NCI-H2227 (cell line): ENCODE data around the gene OLFML1.
A peak's percentile ranks its signal among the peaks of the same experiment; 100 is the strongest.

ENCODE experiments used
- DNase-seq: peaks from one replicate; lab custom pipeline; 2025; ENCODE audit not compliant: unreplicated experiment; lab: John Stamatoyannopoulos, UW

The OLFML1 gene

DNA sequence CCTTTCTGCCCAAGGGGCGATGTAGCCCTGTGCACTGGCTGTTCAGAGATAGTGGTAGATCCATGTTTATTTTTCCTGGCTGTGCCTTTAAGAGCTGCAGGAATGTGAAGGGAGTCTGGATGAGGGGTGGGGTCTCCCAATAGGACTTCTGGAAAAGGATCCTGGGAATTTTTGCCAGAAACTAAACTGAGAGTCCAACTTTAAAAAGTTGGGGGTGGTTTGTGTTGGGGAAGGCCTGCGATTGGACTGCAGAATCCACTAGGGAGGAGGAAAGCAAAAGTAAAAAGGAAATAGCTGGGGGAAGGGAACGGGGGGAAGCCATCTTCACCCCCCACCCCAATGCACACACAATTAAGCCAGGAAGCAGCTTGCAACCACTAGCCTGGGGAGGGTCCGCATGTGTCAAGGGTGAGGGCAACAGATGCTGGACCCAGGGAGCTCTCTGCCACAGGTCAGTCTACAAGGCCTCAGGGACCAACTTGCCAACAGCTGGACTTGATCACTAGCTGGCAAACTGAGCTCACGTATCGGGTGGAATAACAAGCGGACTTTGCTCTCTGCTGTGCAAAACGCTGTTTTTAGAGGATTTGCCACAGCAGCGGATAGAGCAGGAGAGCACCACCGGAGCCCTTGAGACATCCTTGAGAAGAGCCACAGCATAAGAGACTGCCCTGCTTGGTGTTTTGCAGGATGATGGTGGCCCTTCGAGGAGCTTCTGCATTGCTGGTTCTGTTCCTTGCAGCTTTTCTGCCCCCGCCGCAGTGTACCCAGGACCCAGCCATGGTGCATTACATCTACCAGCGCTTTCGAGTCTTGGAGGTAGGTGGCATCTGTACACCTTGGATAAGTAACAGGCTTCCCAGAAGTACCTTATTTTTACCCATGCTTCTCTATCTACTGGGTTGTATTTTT is at the start of gene OLFML1:
OLFML1 (plus strand) TSS at position 321 of the 912 bp plus-strand sequence; CDS start at position 691, 370 bp downstream.
- no peak for DNase-seq

DNA sequence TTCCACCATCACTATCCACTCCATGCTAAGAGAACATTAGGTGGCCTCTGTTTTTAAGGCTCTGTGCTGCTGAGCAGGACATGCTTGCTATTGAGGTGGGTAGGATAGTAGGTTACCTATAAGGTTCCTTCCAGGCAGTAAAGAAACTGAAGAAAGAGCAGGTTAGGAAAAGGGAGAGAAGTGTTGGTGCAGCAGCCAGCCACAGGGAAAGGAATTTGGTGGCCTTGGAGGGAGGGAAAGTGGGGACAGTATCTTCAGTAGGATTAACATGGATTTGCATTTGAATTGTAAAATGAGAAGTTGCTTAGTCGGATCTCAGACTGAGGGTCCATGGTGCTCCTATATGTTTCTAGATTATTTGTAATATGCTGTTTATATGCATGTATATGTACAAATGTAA is 49.2 kb upstream of the OLFML1 start:
- no peak for DNase-seq

DNA sequence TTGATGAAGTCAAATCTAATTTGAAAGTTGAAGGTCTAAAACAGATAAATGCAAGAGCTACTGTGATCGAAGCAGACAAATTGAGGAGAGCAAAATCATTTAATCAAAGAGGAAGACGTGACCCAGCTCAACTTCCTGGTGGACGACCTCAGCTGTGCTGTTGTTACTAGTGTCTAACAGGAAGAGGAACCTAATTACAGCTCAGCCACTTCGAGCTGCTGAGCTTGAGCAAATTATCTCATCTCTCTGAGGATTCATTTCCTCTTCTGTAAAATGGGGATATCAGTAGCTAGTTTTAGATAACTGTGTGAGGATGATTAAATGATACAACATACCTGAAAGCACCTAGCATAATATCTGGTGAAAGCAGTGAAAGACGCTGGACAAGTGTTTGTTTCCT is 48.6 kb upstream of the OLFML1 start:
- no peak for DNase-seq

DNA sequence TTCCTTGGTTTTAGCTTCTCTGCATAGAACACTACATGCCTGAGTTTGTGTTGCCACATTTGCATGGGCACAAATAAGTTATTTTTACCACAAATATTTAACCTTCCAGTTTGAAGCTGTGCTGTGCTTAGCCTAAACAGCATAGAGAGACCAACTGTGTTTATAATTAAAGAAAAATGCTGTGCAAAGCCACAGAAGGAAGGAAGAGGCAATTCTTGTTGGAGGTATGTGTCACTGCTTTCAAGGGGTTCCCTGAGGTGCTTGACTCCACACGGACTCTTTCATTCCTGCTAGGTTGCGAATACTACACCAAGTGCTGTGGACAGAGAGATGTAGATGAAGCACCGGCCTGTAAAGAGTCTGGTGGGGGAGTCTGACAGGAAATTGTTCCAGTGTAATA is 47.6 kb upstream of the OLFML1 start:
- DNase-seq: no peak

DNA sequence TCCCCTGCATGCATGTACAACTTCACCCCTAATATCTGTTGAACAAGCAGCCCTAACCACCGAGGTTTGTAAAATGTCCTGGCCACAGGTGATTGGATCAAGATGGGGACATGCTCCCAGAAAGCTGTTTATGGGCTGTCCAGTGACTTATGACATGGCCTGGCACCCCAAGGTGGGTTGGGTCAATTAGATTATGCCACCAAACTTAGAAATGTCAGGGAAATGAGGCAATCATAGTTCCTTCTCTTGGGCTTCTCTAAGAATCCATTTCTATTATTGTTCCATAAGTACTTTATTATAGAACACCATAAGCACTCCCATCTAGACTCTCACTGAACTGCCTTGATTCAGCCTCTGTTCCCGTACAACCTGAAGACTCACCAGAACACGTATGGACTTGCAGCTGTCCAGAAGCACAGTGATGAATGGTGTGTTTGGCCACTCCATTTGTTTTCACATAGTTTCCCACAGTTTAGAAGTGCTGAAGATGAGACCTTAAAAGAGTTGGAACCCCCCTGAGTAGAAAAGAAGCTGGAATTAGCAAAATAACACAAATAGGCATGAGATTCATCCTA is 45.5 kb upstream of the OLFML1 start:
- DNase-seq: no peak

DNA sequence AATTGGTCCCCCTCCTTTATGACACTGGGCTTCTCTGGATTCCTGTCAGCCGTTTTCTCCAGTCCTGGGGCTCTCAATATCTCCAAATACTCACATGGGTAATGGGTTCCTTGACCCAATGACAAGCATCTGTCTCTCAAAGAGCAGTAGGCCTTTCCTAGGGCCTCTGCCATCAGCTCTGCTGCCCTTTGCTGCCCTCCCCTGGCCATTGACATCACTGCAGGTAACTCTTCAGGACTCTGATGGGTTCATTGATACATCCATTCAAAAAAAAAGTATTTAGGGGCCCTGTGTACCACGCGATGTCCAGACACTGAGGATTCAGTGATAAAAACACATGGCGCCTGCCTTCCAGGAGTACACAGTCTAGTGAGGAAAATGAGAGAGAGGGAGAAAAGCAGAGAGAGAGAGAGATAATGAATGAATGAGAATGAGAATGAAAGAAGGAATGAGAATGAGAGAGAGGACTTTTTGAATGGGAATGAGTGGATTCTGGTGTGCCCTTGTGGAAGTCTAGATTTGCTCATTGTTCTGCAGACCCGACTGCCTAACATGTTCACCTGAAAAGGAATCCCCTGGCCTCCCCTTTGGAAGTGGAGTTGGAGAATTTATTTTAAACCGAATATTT is 42.6 kb upstream of the OLFML1 start:
- peak; percentile 64 for DNase-seq

DNA sequence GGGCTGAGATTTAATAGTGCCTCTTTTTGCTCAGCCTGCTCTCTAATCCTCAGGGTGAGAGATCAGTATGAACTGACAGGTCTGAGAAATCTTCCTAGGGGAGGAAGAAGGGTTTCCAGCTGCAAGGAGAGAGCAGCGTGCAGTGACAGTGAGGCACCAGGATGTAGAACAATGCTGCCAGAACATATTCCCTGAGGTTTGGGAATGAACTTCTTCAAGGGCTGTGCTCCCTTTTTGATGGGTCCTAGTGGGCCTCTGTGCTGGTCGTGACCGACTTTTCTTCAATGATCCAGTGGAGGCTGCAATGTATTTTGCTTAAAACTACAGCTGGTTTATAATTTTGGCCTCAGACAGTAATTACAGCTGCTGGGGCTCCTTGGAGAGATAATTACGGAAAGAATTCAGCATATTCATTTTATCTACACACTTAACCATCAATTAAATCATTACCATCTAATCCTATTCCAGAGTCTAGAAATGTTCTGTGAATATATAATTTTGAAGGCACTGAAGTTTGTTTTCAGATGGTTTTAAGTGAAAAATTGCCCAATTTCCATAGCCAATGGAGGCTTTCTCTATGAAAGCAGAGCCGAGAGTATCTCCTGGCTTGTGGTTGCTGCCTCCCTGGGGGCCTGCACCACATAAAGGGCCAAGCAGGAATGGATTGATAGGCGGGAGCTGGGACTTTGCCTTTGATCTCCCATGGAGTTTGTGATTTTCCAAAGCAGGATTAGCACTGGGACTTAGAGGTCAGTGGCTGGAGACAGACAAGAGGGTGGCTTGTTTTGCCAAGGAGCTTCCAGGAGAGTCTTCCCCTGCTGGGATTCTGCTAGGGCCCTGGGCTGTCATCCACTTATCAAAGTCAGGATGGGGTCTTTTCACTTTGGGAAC is 41.0 kb upstream of the OLFML1 start:
- no peak for DNase-seq

DNA sequence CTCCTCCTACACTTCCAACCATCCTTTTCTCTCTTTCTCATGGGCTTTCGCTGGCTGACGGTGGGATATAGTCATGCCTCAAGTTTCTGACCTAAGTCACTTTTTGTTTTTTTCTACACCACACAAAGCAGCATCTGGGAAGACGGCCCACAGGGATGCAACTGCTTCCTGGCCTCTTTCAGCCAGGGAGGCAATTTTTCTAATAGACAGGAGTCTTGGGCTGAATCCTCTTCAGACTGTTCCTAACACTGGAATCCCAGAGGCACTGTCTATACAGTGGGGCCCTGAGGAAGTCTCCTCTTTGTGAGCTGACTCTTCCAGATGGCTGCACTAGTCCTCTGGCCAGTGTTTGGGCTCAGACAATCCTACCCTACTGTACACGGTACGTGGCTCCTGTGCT is 39.7 kb upstream of the OLFML1 start:
- DNase-seq: no peak

DNA sequence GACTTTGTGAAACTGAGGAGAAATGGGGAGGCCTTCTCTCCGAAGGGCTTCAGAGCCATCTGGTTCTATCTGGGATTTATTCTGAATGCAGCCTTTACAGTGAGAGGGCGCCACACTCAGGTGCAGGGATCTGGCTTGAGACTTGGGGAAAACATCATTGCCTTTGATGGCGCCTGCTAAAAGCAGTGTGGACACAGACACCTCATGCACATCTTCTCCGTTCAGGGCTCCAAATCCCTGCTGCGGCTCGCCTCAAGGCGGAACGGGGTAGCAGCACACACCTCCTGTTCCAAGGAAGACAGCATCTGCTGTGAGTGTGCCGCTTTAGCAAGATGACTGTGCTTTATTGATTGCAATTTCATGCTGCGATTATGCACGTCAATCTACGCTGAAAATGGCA is 37.1 kb upstream of the OLFML1 start:
- DNase-seq: no peak

DNA sequence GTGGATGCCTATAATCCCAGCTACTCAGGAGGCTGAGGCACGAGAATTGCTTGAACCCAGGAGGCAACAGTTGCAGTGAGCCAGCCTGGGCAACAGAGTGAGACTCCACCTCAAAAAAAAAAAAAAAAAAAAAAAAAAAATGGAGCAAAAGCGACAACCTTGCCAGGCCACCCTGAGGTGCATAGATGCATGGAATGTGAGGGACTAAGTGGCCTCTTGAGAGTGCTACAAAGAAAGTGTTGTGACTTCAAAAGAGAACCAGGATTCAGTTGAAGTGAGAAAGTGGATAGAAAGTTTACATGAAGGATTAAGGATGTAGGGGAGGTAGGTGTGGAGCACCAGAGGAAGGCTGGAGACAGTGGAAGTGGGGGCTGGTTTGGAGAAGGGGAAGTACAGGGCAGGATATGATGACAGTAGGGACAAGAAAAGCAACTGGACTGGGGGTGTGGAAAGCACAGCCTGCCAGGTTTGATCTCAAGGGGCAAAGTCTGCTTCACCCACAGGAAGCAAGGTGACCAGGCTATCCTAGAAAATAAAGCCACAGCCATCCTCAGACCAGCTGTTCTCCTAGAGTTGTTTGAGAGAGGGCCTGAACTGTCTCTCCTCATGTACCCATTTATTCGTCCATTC is 36.0 kb upstream of the OLFML1 start:
- DNase-seq: no peak

DNA sequence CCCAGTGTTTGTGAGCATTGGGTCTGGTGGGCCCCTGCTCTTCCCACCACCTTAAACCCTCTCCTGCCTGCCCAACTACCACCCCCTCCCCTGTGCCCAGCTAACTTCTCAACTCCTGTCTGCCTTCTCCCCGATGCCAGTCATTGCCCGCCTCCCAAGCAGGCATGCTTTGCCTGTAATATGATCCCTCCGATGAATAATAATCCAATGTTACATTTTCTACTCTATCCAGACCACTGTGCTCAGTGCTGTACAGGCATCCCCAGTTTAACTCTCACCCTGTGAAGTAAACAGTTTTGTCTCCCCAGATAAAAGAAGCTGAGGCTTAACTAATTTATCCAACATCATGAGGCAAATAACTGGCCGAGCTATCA is 35.5 kb upstream of the OLFML1 start:
- DNase-seq: no peak

DNA sequence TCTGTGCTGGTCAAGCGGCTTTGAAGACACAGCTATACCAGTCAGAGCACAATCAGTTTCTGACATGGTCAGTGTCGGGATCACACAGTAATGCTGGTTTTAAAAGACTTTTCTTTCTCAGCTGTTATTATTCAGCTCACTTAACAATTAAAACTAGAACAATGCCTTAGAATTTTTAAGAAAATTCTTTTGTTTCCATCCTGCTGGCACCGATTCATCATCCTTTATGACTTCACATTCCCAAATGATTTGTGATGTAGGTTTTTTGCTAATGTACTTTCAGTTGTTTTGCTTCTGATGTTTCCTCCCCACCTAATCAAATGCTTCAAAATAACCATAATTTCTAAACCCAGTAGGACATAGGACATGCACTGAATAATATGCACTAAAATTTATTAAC is 34.5 kb upstream of the OLFML1 start:
- DNase-seq: no peak

DNA sequence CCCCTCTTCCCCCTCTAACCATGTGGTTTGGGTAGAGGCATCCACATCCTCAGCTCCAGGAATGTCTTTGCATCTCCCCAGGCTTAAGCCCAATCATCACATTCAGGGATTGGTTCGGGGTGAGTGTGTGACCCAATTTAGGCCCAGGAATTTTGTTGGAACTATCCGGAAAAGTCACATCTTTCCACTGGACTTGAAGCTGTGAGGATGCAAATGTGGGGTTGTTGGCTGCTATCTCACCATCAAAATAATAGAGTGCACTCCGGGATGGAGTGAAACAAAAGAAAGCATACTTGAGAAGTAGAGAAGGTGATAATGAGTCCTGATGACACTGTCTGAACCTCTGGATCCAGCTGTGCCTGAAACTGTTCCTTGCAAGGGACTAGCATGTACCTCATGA is 33.8 kb upstream of the OLFML1 start:
- DNase-seq: no peak

DNA sequence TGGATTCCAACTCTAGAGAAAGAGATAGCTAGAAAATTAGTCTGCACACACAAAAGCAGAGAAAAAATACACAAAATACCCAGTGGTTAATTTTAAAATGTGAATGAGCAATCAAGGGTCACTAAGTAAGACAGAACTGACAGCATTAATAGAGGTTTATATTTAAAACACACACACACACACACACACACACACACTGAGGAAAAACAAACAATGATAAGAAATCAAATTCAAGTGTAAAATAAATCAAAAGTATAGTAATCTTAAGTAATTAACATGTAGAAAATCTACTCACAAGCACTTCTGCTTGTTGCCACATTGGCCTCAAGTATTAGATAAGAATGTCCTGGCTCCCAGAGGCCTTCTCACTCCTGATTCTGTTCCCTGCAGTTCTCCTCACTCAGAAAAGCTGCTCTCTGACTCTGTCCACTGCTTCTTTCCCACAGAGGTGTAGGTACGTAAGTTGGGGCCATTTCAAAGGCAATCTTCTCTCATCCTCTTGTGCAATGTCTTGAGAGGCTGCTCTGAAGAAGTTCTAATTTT is 33.3 kb upstream of the OLFML1 start:
- no peak for DNase-seq

DNA sequence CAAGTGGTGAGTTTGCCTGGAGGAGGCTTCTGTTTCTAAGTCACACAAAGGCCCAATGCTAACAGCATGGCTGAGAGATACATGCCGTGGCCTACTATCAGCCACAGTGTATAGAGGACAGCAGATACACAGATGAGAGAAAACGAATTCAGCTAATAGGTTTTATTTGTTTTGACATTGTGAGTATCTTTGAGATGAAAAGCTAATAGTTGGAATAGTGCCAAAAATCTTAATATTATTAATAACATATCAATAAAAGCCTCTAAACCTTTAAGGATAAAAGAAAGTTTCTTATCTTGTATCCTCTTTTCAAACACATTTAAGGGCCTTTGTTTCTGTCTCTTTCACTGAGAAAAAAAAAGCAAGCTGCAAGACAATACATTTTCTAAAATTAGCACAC is 30.5 kb upstream of the OLFML1 start:
- no peak for DNase-seq

DNA sequence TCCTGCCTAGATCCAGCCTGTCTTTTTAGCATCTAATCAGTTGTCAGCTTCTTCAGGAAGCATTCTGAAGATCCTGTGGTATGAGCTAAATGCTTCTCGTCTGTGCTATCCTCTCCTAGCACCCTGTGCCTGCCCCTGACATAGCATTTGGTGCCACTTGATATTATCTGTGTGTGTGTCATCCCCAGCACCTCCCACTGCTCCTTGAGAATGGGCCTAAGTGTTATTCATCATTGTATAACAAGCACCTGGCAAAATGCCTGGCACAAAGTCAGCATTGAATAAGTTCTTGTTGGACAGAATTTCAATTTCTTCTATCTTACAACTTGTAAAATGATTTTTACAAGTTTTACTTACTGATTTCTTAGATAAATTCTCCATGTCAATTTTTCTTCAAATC is 28.1 kb upstream of the OLFML1 start:
- DNase-seq: no peak

DNA sequence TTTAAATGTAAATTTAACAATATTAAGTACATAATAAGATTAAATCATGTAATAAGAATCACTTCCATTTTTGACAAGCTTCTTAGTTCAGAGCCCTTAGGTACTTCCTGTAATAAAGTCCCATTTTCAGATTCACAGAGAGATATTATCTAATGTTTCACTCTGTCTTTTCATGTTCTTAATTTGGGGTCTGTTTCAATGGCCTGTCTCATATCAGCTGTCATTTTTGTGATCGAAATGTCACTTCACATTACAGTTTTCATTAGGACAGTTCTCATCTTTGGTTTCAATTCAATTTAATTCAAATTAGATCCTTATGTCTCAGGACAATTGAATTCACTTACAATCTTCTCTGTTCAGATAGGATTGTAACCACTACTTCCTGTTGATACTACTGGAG is 22.6 kb upstream of the OLFML1 start:
- DNase-seq: no peak

DNA sequence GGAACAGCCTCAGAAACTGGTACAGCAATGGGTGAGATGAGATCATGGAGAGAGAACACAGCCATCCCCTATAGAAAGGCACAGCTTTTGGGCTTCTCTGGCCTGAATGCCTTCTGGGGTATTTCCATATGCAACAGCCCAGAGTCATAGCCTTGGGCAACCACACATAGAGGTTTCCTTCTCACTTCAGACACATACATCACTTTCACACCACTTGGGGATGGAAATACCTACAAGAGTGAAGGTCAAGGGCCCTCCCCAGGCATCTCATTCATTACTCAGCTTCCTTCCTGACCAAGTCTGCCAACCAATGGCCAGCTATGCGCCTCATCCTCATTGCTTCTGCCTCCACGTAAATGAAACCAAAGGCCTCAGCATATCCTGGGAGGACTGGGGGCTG is 17.7 kb upstream of the OLFML1 start:
- no peak for DNase-seq

DNA sequence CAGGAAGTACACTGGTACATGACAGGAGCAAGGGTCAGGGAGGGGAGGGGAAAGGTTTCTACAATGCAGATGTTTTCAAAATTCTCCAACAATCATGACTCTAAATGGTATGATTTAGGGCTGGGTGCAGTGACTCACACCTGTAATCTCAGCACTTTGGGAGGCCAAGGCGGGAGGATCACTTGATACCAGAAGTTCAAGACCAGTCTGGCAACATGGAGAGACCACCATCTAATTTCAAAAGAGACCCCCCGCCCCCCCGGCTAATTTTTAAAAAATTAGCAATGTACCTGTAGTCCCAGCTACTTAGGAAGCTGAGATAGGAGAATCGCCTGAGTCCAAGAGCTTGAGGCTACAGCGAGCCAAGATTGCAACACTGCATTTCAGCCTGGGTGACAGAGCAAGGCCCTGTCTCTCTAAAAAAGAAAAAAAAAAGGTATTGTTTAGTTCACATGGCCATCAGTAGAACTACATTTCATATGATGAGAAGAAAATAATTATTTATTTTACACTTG is 15.9 kb upstream of the OLFML1 start:
- DNase-seq: no peak

DNA sequence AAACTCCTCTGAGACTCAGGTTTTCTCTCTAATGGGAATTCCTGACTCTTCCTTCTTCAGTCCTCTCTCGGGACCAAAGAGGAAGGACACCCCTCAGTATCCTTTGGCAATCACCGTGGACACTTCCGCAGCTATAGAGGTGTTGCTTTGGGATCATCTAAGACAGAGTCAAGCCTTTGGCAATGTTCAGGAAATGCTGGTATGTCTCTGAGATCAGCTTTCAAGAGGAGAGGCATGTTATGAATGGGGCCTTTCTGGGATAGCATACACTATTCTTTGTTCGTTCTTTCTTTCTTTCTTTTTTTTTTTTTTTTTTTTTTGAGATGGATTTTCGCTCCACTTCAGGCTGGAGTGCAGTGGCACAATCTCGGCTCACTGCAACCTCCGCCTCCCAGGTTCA is 14.2 kb upstream of the OLFML1 start:
- DNase-seq: no peak
